ENCODE data around the gene MOB3A. TPM values are rescaled to one million over a fixed set of nuclear protein-coding genes. Genes with fewer than 3 reads are reported as not detected.

MOB3A gene
- total and polyA plus RNA-seq, 12 donors = 5.5 to 54.0 (median 37.1) TPM

DNA sequence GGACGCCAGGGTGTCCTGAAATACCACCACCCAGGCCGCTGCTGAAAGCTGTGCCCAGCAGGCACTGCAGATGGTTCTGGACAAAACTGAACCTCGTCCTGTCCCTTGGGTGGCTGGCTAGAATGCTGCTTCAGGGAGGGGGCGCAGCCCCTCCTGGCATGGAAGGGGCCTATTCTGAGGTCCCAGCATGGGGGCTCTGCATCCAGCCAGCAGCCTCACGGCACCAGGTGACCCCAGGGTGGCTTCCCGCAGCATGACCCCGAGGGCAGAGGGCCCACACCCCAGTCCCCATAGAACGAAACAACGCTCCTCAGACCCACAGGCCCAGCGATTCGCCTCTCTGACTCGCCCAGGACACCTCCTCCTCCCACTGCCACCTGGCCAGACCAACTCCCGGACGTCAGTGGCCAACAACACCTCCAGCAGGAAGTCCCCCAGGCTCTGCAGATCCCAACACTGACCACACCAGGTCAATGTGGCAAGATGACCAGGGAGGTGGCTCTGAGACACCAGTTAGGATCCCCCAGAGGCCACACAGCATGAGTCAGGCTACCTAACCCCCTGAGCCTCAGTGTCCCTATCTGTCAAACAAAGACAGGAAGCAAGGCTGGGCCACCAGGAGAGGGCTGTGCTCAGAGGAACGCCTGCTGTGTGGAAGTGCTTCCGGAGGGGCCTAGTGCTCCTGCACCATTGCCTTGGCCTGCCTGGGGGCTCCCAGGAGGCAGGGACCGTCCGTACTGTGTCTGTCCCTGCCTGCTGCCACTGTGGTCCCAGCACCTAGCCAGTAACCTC is 51.2 kb downstream of the MOB3A start:
- Histone ChIP-seq H3K4me1 (replicated peaks in 1 of 2) (peaks cover 88 to 97% of the 10 kb centered on the region in 2 donors), H3K36me3 (replicated peaks in 1 of 2) (peaks cover 0 to 75% of the 10 kb centered on the region in 2 donors), H3K9me3 (replicated peaks in 1 of 3) (no peaks in the 10 kb centered on the region), H3K27ac (peak overlapping the region in 3 of 5 donors; percentile 98 to 99 (median 98)), H3K27me3 (no peaks in the 10 kb centered on the region), H3K4me3 (no peak overlapping the region)
- intact Hi-C loops (cut with DNase I) = no loop called here
- WGBS, 4 donors = 83 to 90% (median 84%) methylated on average over 6 to 18 of the region's 18 CpGs
- DNase-seq = peak in 3 of 7 donors; percentile 38 to 55 (median 42)
- TF ChIP-seq, protein P1, sequence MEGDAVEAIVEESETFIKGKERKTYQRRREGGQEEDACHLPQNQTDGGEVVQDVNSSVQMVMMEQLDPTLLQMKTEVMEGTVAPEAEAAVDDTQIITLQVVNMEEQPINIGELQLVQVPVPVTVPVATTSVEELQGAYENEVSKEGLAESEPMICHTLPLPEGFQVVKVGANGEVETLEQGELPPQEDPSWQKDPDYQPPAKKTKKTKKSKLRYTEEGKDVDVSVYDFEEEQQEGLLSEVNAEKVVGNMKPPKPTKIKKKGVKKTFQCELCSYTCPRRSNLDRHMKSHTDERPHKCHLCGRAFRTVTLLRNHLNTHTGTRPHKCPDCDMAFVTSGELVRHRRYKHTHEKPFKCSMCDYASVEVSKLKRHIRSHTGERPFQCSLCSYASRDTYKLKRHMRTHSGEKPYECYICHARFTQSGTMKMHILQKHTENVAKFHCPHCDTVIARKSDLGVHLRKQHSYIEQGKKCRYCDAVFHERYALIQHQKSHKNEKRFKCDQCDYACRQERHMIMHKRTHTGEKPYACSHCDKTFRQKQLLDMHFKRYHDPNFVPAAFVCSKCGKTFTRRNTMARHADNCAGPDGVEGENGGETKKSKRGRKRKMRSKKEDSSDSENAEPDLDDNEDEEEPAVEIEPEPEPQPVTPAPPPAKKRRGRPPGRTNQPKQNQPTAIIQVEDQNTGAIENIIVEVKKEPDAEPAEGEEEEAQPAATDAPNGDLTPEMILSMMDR (IDR thresholded peaks at IDR 0.05) = no peak
- no peak for TF ChIP-seq POLR2A (IDR thresholded peaks at IDR 0.05)

DNA sequence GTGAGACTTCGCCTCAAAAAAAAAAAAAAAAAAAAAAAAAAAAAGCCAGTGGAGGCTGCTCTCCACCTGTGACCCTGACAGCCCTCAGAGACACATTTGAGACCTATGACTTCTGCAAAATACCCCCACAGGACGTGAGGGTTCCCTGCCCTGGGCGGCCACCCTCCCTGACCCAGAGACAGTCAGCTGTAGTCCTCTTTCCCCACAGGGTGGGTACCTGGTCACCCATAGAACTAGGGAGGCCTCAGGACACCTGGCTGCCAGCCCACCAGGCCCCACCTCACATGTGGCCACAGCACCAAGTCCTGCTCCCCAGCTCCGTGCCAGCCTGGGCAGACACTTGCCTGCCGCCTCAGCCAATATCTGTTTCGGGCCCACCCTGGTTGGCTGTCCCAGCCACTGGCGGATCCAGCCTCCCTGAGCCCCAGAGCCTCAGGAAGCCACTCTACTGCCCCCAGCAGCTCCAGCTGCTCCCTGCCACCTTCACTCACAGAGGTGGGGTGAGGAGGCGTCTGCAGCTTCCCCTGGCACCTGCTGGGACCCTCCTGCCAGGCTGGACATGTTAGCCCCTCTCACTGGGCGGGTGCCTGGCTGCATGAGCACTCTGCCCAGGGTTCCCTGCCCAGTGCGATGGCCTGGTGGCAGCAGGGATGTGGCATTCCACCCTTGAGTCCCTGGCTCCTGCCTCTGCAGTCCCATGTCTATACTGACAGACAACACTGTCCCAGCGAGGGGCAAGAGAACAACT is 52.0 kb downstream of the MOB3A start:
- peaks cover 90 to 98% of the 10 kb centered on the region in 2 donors for H3K4me1 ChIP-seq (replicated peaks in 1 of 2)
- peaks cover 0 to 81% of the 10 kb centered on the region in 2 donors for H3K36me3 ChIP-seq (replicated peaks in 1 of 2)

DNA sequence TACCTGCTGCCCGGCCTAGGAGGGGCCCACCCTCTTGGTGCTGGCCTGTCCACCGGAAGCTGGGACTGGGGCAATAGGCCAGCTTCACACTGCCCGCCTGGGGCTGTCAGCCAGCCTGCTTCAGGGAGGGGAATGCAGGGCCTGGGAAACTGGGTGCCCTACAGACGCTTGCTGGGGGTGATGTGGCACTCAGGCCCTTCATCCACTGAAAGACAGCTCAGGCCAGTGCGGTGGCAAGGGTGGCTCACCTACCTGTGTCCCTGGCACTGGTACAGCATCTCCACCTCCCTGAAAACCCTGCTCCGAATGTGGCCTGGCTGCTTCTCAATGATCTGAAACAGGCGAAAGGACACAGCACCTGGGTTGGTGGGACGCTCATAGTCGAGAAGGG is 52.9 kb downstream of the MOB3A start:
- Histone ChIP-seq H3K4me3 (no peak overlapping the region), H3K4me1 (replicated peaks in 1 of 2) (peaks cover 89 to 98% of the 10 kb centered on the region in 2 donors), H3K36me3 (replicated peaks in 1 of 2) (peaks cover 0 to 81% of the 10 kb centered on the region in 2 donors), H3K27ac (peak overlapping the region in 3 of 5 donors; percentile 93 to 98 (median 95)), H3K9me3 (replicated peaks in 1 of 3) (no peaks in the 10 kb centered on the region), H3K27me3 (no peaks in the 10 kb centered on the region)
- DNase-seq = peak in 4 of 7 donors; percentile 35 to 63 (median 52)
- 58 to 89% (median 78%) methylated on average over 4 to 9 of the region's 9 CpGs for WGBS, 4 donors
- intact Hi-C loops (cut with DNase I) = no loop called here
- TF ChIP-seq, protein P1 (IDR thresholded peaks at IDR 0.05) = no peak
- TF ChIP-seq POLR2A (IDR thresholded peaks at IDR 0.05) = no peak

More for the DNA sequence above, 52.0 kb downstream of the MOB3A start:
- peak in 5 of 7 donors; percentile 17 to 69 (median 46) for DNase-seq
- H3K4me3 ChIP-seq = no peak overlapping the region
- WGBS, 4 donors = 84 to 100% (median 87%) methylated on average over 2 to 11 of the region's 11 CpGs
- intact Hi-C loops (cut with DNase I) = no loop called here
- no peaks in the 10 kb centered on the region for H3K9me3 ChIP-seq (replicated peaks in 1 of 3)
- H3K27me3 ChIP-seq = no peaks in the 10 kb centered on the region
- TF ChIP-seq POLR2A (IDR thresholded peaks at IDR 0.05) = no peak
- TF ChIP-seq, protein P1 (IDR thresholded peaks at IDR 0.05) = no peak
- peak overlapping the region in 3 of 5 donors; percentile 93 to 99 (median 98) for H3K27ac ChIP-seq

All from adrenal gland (tissue), 12 donors.